Left hindlimb (tissue), 1 donor: ENCODE results near the gene BTRC.

Experiments
- DNase-seq: peaks from one replicate; pipeline ENCODE4 v3.0.0-alpha.2; 2018

Gene BTRC

GRCh38 chr10:101550965-101551364 lies 197.0 kb downstream of the BTRC start:
- no peak for DNase-seq

GRCh38 chr10:101552442-101552841 lies 198.5 kb downstream of the BTRC start:
- no peak for DNase-seq

DNA sequence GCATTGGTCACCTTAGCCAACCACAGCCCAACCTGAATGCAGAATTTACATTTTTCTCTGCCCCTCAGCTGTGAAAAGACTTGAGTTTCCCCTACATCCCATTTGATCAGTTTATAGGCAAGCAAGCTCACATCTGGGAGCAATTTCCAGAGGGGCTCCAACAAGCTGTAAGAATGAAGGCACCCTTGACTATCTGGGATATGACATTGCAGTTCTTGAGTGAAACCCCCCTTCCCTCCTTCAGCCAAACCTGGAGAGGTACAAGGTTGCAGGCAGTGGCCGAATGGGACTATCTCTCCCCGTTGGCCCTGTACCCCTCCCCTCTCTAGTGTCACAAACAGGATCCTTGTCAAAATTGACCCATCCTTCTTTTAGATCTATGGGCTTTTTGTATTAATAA lies 203.6 kb downstream of the BTRC start:
- no peak for DNase-seq

- DNase-seq = no peak
These were observed 204.2 kb downstream of the BTRC start for GRCh38 chr10:101558204-101558603.

- no peak for DNase-seq
These were observed 205.0 kb downstream of the BTRC start for GRCh38 chr10:101558671-101559595.

- DNase-seq = no peak
These were observed 205.8 kb downstream of the BTRC start for GRCh38 chr10:101559596-101560297.

DNA sequence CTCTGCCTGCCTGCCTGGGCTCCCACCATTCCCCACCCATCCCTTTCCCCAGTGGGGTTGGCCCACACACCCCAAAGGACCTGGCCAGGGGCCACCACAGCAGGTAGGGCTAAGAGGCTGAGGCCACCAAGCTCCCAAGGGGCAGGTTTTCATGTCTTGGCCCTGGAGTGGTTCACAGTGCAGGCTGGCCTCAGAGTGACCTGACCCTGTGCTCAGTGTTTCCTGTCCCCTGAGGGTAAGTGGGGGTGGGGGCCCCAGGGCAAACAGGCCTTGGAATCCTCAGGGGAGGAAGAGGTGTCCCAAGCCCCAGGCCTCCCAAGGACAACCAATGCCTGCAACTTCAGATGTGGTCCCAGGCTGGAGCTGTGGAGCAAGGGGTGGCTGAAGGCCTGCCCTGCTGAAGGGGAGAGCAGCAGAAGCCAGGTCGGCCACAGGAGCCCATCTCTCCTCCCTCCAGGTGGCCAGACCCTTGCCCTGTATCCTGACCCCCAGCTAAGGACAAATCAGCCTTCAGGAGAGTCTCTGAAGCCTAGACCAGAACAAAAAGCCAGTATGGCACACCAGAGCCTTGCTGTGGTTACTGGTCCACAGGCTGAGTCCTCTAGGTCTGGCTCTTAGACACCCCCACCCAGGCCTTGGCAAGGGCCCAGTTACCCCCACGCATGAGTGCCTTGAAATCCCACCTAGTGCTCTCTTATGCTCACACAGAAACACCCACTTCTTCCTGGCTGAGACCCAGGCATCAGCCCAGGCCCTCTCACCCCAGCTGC lies 206.5 kb downstream of the BTRC start:
- DNase-seq = no peak

GRCh38 chr10:101561068-101561915 lies 207.3 kb downstream of the BTRC start:
- peak; percentile 23 for DNase-seq

- no peak for DNase-seq
These were observed 208.3 kb downstream of the BTRC start for GRCh38 chr10:101562231-101562630.

GRCh38 chr10:101563007-101563406 lies 209.0 kb downstream of the BTRC start:
- no peak for DNase-seq

- no peak for DNase-seq
These were observed 209.6 kb downstream of the BTRC start for GRCh38 chr10:101563497-101564040.

DNA sequence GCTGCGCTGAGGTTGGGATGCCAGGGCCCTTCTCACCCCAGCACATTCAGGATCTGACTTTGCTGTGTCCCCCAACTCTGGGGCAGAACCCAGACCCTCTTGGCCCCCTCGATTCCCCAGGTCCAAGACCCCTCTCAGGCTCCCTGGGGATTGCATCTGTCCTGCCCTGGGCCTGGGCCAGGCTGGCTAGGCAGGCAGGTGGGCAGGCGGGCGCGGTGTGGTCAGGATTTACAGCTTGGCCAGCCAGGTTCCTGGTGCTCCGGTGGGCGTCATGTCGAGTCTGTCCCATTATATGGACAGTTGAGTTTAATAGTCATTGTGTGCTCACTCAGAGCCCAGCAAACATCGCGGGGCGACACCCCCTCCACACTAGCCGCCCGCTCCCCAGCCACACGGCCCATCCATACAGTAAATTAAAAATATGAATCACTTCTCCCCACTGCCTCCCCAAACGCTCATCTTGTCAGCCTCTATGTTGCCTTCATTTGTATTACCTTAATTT lies 210.6 kb downstream of the BTRC start:
- peak; percentile 17 for DNase-seq

- DNase-seq = peak; percentile 20
These were observed 211.5 kb downstream of the BTRC start for GRCh38 chr10:101565370-101565900.

DNA sequence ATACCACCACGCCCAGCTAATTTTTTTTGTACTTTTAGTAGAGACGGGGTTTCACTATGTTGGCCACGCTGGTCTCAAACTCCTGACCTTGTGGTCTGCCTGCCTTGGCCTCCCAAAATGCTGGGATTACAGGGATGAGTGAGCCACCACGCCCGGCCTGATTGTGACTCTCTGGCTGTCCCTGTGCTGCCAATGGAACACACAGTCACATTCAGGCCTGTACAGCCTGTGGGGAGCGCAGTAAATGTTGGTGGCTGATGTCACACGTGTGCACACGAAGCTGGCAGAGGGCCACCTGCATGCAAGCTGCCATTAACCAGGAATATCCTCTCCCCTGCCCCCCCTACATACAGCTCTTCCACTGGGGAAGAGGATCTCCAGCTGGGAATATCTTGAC lies 212.0 kb downstream of the BTRC start:
- no peak for DNase-seq

- DNase-seq = peak; percentile 43
These were observed 212.6 kb downstream of the BTRC start for GRCh38 chr10:101566333-101567164.

DNA sequence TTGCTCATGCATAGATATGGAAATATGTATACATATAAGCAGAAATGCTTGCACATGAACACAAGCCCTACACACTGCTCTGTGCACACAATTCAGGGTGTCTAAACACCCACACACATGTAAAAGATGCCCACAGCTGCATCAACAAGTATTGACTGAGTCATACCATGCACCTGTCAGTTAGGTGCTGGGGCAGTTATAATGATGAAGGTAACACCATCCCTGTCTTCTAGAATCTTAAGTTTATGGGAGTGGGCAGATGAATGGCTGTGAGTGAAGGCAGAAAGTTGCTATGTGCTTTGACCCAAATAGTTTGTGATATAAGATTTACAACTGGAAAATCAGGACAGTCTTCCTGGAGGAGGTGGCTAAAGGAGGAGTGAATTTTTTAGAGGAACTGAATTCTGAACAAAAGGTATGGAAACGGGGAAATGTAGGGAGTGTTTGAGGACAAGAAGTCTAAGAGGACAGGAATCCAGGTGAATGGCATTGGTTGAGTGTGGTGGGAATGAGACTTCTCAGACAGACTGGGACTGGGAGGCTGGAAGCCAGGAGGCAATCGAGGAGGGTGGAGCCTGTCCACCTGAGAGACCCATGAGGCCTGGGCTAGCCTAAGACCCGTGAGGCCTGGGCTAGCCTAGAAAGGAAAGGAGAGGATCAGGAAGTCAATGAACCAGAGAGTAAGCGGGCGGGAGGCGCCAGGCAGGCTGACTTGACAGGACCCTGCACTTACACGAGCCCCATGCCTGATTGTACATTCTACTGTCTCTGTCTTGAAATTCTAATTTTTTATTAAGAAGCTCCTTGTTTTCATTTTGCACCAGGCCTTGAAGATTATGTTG lies 213.4 kb downstream of the BTRC start:
- no peak for DNase-seq

DNA sequence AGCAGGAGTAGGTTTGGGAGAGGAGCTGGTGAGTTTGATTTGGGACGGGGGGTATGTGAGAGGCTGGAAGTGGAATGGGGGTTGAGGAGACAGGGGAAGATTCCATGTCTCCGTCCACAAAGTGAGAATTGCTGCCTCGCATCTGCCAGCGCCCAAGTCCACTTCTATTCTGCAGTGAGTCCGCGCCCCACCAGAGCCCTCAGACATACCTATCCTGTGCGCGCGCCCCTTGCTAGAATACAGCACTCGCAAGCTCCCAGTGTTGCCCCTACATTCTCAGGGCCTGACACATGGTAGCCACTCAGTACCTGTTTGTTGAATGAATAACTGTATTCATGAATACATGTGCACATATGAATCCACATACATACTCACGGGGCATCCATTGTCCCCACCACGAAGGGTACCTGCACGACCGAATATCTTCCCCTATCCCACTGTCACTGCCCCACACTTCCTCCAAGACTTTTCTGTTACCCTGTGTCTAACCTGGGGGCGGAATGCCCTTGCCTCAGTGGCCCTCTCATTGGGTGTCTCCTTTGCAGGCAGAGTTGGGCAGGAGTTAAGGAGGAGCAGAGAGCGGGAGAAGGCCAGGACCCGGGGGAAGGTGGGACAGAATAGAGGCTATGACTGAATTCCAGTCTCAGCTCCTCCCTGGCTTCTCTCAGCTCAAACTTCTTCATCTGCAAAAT lies 214.2 kb downstream of the BTRC start:
- DNase-seq = no peak

GRCh38 chr10:101569323-101569621 lies 215.3 kb downstream of the BTRC start:
- no peak for DNase-seq
